ENCODE results near the gene SPNS2.

The SPNS2 gene

DNA sequence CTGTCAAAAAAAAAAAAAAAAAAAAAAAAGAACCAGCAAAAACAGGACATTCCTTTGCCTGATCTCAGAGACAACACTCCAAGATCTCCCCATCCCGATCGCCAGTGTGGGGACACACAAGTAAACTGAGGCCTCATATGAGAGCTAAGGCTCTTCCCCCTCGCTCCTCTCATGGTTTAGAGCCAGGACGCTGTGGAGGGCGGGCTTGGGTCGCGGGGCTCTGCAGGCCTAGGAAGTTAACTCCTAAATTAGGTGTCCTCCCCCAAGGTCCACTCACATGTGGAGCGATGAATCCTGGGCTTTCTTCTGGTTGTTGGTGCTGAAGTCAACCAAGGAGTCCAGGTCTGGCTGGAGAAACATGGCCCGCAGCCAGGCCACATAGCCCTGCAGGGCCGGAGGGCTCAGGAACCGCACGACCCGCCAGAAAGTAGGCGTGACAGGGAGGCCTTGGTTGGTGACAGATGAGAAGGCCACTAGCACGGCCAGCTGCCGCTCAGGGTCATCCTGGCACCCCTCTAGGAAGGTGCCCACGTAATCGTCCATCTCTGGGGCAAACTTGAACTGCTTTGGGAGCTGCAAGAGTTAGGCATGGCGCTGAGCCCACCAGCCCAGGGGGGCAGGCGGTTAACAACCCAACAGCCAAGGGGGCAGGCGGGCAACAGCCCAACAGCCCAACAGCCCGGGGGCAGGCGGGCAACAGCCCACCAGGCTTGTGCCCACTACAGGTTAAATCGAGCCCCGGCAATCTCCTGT, 51.3 kb downstream of the SPNS2 start:
- no peak for DNase-seq (ENCODE audit: low spot score)

DNA sequence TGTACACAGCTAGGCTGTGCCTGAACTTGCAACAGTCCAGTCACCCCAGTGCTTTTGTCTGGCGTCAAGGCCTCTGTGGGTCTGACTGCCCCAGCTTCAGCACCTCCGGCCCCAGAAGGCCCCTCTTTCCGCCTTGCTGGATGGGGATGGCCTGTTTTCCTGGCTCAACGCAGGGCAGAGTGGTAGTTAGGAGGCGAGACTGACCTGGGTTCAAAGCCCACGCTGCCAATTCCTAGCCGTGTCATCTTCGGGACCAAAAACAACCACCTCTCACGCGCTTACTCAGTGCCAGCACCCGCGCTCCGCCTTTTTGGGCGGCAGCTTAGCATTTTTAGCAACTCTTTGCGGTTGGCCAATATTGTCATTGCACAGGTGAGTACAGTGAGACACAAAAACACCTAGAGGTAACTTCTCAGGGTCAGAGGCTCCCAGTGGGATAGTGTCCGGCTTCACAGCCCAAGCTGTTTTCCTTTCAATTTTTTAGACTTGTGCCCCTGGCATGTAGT, 51.9 kb downstream of the SPNS2 start:
- no peak for DNase-seq (ENCODE audit: low spot score)

DNA sequence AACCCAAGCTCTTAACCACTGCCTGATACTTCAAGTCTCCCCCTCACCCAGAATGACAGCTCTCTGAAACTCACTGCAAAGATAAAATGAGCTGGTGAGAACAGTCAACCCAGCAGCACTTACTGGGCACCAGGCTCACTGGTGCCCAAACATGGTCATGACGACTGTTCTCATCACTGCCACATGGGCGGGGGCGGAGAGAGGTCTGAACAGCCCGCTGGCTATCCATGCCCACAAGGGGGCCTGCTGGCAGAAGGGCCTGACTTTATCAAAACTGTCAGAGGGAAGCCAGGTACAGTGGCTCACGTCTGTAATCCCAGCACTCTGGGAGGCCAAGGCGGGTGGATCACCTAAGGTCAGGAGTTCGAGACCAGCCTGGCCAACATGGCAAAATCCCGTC, 52.5 kb downstream of the SPNS2 start:
- no peak for DNase-seq (ENCODE audit: low spot score)

DNA sequence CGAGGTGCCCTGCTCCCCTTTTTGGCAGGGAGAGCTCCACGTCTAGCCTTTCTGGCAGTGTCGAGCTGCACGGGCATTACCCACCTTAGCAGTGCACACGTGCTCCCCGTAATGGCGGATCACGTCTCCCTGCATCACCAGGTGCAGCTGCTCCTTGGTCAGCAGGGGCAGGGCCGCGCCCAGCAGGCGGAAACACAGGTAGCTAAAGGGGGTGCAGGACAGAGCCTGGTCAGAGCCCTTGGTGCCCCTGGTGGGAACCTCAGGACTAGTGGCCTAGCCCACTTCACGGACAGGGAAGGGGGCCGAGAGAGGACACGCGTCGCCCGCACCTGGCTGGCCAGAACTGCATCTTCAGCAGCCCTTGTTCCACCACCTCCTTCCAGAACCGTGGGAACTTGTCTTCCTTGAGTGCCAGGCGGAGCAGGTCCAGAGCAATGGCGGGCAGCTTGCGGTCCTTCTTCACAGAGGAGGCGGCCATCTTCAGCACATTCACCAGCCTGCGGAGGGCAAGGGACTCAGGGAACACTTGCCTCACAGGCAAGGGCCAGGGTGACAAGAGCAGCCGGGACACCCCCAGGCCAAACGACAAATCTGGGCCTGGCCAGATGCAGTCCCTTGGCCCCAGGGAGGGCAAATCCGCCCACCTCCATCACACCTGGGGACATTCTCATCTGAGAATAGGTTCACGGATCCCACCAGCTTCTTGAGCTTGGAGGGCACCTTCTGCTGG, 53.3 kb downstream of the SPNS2 start:
- no peak for DNase-seq (ENCODE audit: low spot score)

DNA sequence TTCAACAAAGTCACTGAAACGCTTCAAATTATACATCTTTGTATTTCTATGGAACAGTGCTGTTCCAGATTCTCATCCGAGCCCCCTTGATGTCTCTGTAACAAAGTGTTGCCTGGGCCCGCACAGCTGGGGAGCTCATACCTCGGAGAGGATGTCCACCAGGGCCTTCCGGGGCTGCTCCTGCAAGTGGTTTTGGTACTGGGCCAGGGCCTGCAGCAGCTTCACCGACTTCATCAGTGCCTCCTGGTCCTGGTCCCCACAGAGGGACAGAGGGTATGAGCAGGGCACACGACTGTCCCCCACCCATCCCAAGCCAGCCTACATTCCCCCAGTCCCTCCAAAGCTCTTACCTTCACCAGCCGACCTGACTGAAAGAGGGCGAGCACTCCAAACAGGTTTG, 55.0 kb downstream of the SPNS2 start:
- no peak for DNase-seq (ENCODE audit: low spot score)

DNA sequence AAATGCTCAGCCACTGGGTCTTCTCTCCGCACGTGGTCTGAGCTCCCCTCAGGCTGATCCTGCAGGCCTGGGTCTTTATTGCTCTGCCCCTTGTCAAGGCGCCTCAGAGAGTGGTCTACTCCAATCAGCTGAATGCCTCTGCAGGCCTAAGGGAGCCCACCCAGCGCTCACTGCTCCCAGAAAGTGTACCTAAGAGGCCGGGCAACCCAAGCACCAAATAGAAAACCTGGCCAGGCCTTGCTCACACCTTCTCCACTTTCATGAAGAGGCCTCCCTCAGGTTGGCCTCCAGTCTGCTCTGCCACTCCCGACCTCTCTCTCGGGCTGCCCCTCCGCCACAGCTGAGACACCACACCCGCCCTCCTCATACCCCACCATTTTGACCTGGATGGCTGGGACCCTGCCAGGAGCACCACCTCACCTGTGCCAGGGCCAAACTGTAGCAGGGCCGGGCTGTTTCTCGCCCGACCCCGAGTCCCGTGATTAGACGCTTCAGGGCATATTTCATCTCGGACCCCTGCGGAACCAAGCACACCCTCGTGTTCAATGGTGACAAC, 55.8 kb downstream of the SPNS2 start:
- no peak for DNase-seq (ENCODE audit: low spot score)

DNA sequence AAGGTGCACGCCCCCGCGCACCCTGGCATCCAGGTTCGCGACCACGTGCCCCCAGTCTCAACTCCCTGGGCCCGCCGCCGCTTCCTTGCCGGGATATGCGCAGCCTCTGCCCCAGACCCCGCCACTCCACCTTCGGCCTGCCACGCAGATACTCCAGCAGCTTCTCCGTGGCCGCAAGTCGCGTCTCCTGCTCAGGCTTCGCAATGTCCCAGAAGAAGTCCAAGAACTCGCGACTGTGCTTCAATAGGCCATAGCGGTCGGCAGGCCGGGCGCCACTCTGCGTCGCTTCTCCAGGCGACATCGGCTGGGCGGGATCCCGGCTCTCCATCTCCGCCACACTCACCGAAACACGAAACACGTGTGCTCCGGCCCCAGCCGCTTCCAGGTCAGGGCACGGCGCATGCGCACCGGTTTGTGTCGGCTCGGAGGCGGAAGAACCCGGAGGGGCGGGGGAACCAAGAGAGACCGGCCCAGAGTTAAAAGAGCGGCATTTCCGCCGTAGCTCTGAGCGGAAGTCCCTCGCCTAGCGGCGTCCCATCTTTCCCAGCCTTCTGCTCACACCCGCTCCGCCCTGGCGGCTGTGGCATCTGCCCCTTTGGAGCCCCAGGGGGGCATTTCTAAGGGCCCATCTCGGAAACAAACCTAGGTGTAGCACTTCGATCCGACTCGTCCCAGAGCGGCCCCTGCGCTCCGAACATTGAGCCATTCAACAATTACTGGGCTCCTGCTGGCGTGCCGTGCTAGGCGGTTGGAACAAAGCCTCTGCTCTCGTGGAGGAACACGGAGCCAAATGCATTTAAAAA, 56.5 kb downstream of the SPNS2 start, which contains the start of gene MYBBP1A:
TSS of gene MYBBP1A (minus strand) at position 388 of the 803 bp plus-strand sequence. CDS start at position 328, 60 bp downstream.
- DNase-seq (ENCODE audit: low spot score): peak; percentile 97

DNA sequence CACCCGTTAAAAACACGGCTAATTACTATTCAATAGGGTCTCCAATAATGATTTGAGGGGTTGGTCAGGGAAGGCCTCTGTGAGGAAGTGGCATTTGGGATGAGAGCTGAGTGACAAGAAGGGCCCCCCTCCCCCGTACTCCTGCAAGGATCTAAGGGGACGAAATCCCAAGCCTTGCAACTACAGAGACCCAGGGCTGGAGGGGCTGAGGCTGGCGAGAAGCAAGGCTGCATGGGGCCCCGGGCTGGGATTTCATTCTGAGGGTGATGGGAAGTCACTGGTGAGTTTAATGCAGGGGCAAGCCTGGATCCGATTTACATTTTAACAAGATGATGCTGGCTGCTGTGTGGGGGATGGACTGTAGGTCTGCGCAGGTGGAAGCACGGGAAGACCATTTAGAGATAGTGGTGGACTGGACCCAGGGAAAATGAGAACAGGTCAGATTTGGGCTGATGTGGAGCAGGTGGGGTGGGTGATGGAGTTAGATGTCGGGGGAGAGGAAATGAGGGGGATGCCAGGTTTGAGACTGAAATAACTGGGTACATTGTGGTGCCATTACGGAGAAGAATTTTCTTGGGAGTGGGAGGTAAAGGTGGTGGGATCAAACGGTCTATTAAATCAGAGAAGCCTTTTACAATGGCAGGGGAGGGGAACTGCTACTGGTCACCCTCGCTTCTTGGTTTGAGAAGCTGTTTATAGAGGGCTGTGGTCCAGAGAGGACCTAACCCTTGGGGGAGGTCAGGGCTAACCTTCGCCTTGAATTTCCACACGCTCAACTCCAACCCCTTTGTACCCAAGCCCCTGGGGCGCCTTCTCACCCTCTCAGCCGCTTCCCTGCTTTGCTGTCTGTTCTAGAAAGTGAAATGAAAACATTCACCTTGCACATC, 57.4 kb downstream of the SPNS2 start:
- DNase-seq (ENCODE audit: low spot score): no peak

DNA sequence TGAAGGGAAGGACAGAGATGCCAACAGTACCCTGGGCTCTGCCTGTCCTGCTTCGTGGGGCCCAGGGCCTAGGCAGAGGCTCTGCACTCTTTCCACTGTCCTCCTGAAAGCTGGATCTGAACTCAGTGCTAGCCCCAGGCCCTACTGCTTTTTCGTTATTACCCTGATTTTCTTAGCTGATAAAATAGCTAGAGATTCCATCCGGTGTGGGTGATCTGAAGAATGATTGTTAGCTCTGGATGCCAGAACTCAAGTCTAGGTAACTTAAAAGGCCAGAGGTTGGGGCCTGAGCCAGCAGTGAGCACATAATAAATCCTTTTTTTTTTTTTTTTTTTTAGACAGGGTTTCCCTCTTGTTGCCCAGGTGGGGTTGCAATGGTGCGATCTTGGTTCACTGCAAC, 58.3 kb downstream of the SPNS2 start:
- no peak for DNase-seq (ENCODE audit: low spot score)

DNA sequence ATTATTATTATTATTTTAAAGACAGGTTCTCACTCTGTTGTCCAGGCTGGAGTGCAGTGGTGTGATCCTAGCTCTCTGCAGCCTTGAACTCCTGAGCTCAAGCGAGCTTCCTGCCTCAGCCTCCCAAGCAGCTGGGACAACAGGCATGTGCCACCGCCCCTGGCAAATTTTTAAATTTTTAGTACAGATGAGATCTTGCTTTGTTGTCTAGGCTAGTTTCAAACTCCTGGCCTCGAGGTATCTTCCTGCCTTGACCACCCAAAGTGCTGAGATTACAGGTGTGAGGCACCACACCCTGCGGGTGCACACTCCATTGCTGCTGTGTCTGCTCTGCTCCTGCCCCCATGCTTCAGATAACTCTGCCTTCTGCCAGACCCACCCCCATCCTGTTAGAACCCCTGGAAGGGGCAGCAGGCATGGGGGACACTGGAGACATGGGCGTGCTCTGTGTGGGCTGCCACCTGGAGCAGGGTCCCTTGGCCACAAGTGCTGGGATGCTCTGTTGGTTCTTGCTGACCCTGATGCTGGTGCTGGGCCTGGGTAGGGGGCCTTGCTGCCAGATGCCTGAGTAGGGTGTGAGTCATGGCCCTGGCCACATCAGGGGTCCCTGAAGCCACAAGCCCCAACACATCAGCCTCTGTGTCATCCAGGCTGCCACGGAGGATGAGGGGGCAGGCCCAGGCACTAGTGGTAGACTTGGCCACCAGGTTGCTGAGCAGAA, 59.1 kb downstream of the SPNS2 start:
- DNase-seq (ENCODE audit: low spot score): no peak

DNA sequence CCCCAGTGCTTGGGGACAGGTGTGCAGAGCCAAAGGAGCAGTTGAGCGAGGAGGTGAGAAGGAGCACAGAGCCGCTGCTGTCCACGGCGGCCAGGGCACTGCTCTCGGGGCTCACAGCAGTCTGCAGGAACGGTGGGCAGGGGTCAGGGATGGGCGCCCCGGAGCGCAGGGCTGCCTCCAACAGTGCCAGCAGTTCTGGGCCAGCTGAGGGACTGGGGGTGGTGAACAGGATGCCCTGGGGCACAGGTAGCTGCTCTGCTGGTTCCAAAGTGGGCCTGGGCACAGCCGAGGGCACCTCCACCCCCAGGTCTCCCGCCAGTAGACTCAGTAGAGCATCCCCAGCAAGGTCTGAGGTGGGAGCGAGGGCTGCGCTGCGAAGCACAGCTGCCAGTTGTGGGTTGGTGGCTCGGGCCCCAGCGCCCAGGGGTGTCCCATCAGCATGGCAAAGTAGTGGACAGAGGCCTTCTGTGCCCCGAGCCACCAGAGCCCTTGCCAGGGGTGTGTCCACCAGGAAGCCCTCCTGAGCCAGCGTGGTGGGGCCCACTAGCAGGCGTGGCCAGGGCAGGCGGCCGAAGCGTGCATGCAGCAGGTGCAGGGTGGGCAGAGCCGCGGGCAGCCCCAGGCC, 59.8 kb downstream of the SPNS2 start:
- no peak for DNase-seq (ENCODE audit: low spot score)

DNA sequence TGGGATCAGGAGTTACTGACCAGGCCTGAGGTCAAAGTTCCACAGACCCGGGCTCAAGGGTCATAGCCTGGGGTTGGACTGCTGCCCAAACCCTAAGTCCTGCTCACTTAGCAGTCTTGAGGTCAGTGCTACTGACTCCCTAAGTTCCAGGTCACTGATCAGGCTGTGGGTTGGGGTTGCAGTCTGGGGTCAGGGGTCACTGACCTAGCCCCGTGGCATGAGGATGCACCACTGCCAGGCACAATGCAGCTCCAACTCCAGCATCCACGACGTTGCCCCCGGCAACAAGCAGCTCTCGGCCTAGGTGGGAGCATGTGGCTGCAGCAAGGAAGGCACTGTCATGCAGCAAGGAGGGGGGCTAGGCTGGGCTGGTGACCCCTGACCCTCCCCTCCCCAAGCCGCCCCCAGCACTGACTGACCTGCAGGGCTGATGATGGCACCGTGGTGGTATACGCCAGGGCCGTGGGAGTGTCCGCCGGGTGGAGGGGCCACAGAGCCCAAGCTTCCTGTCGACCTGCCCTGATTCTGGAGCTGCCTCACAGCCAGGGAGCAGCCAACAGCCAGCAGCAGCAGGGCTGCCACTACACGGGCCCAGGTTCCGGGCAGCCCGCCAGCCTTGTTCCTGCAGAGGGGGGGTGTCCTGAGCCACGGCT, 60.6 kb downstream of the SPNS2 start:
- DNase-seq (ENCODE audit: low spot score): no peak

DNA sequence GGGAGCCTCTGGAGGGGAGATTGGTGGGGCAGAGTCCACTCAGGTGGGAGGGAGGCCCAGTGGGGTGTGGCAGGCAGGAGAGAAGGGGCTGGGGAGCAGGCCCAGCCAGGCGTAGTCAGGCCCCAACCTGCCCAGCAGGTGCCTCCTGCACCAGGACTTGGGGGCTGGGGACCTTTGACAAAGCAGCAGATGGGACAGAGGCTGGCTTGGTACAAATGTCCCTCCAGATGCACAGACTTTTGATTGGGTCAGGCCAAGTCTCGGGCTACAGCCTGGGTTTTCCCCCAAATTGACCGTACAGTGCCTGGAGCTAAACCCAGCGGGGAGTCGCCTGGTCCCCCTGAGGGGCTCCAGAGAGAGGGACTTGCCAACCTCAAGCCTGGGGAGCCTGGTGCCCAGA, 61.3 kb downstream of the SPNS2 start:
- no peak for DNase-seq (ENCODE audit: low spot score)

DNA sequence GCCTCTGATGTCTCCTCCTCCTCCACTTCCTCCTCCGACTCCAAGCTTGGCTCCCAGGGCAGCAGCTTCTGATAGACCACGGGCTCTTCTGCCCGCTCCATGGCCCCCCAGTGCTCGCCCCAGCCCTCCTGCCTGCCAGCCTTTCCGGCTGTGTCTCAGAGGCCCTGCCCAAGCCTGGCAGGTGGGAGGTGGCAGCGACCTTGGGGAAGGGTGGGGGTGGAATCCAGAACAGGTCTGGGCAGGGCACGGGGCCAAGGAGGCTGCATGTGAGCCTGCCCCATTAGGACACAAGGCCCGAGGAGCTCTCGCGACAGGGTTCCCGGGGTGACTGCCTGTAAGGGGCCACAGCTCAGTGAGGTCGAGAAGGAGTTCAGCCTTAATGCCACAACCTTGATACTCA, 61.7 kb downstream of the SPNS2 start, which contains the start of gene GGT6:
TSS of gene GGT6 (minus strand) at position 157 of the 400 bp plus-strand sequence. CDS start at position 101, 56 bp downstream.
- no peak for DNase-seq (ENCODE audit: low spot score)

DNA sequence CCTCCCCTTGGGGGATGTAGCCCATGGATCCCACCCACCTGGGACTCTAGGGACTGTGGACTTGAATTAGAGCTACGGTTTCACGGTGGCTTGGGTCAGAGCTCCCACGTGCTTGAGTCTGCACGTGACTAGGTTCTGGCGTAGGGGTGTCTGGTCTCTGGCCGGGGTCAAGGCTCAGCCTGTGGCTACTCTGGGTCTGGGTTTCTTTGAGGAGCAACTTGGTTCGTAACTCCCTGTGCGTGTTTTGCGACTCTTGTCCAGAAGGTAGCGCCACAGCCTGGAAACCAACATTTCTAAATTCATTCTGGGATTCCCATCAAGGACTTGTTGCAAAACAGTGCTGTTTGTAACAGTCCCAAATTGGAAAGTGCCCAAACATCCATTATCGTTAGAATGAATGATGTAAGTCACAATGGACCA, 62.2 kb downstream of the SPNS2 start:
- no peak for DNase-seq (ENCODE audit: low spot score)

DNA sequence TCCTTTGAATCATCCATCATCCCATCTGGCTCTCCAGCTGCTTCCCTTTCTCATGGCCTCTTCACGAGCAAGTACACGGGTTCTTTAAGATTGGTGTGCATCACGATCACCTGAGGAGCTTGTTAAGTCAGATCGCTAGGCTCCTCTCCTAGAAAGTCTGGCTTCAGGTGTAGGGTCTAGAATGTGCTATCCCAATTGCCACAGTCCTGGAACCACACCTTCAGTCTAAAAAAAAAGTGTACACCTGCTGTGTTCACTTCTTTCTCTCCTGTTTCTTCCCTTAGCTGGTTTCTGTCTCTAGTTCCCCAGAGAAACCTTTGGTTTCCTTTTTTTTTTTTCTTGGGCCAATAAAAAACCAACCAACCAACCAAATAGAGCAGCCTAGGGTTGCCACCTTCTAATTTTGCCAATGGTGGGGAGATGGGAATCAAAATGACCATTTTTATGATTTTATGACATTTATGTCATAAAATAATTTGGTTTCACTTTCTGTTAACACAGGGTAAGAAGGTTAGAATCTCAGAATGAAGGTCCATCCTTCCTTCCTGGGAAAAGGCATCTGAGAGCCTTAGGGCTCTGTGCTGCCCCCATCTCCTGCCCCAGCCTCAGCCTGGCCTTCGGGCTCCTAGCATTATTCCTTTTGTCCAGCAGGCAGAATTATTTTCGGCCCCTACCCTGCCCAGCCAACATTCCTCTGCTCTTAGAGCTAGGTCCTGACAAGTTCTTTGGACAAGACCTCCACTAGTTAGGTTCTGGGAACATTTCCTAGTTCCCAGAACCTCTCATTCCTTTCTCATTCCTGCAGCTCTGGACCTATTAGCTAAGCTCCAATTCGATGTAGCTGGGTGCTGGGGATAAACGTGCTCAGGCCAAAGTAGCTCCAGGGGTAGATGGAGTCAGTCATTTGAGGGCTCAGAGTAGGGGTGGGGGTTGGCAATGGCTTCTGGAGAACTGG, 63.6 kb downstream of the SPNS2 start:
- no peak for DNase-seq (ENCODE audit: low spot score)

Data from SK-N-DZ (cell line).